HepG2 (cell line): ENCODE data around the gene KCND3. TPM values are rescaled to one million over a fixed set of nuclear protein-coding genes. Genes with fewer than 3 reads are reported as not detected.

Source experiments
- ATAC-seq: fragments of 200-7000 bp; cut with Tn5 transposase; 3 replicates; pipeline ENCODE4 v1.9.1; 2020; ENCODE audit warnings: mild to moderate bottlenecking, moderate library complexity
- BruUV-seq: library from RNA; stranded (reverse); fragments of 400-500 nt; replicated peaks from 2 replicates; lab custom pipeline; 2021; lab: Mats Ljungman, UMichigan
- CTCF ChIA-PET: fragments of 300-600 bp; formaldehyde crosslinking; extraction: SDS; loops from one replicate; lab custom pipeline; 2021; ENCODE audit warnings: low total read pairs, inconsistent platforms, low intra/inter-chr PET ratio; lab: Yijun Ruan, JAX
- POLR2A ChIA-PET: fragments of 350-600 bp; sonication (Branson Sonifier 250); formaldehyde crosslinking; loops from one replicate; lab custom pipeline; 2020; ENCODE audit warnings: antibody characterized with exemption, inconsistent platforms; lab: Yijun Ruan, JAX
- DNase-seq: peaks from one replicate; pipeline ENCODE4 v3.0.0-alpha.2; 2015; ENCODE audit warnings: low spot score
- FAIRE-seq: peaks from 3 replicates; lab custom pipeline; 2011; peaks lifted over from hg19 to GRCh38; lab: Jason Lieb, UNC
- H2AFZ ChIP-seq: one replicate; pipeline ENCODE4 v1.6.1; 2011; ENCODE audit warnings: low read length, inconsistent platforms
- H3K27ac ChIP-seq: fragments of 300-600 bp; 3 replicates; pipeline ENCODE4 v1.8.0; 2011; ENCODE audit warnings: mixed run types, mild to moderate bottlenecking, mixed read lengths, low read length, inconsistent platforms; ENCODE audit not compliant: insufficient read depth; ENCODE audit errors: extremely low read length
- H3K27me3 ChIP-seq, 2 experiments: fragments of 200-600 bp in 1 of 2; 2 replicates in 1 of 2; 3 replicates in 1 of 2; pipeline versions ENCODE4 v1.6.0 to v1.8.0; 2011; ENCODE audit warnings: low read length in 2 of 2, mild to moderate bottlenecking in 2 of 2, moderate library complexity in 2 of 2, inconsistent platforms in 1 of 2; ENCODE audit not compliant: insufficient read depth in 2 of 2, control insufficient read depth in 1 of 2
- H3K36me3 ChIP-seq, 2 experiments: fragments of 200-600 bp in 1 of 2; replicated peaks in 1 of 2; 2 replicates in 1 of 2; 3 replicates in 1 of 2; pipeline versions ENCODE4 v1.5.1 to v1.8.0; 2011; ENCODE audit warnings: low read length in 2 of 2, inconsistent platforms in 1 of 2; ENCODE audit not compliant: insufficient read depth in 2 of 2, control insufficient read depth in 1 of 2
- H3K4me1 ChIP-seq: 2 replicates; pipeline ENCODE4 v1.5.1; 2012; ENCODE audit warnings: low read length, inconsistent platforms; ENCODE audit not compliant: insufficient read depth
- H3K4me2 ChIP-seq: 2 replicates; pipeline ENCODE4 v1.6.0; 2011; ENCODE audit warnings: low read depth, low read length, inconsistent platforms
- H3K4me3 ChIP-seq, 3 experiments: fragments of 200-600 bp in 1 of 3; sonication (generic), shearing (Covaris generic) in 1 of 3; replicated peaks in 1 of 3; 2 replicates each; pipeline ENCODE4 v1.5.1; 2011 to 2016; ENCODE audit warnings: low read length in 3 of 3, inconsistent platforms in 2 of 3, low read depth in 2 of 3, mild to moderate bottlenecking in 2 of 3, control low read depth in 1 of 3, mixed read lengths in 1 of 3; ENCODE audit not compliant: insufficient read depth in 1 of 3
- H3K79me2 ChIP-seq: one replicate; pipeline ENCODE4 v1.6.1; 2011; ENCODE audit warnings: low read length, inconsistent platforms; ENCODE audit not compliant: insufficient read depth
- H3K9ac ChIP-seq: 2 replicates; pipeline ENCODE4 v1.6.0; 2011; ENCODE audit warnings: mild to moderate bottlenecking, low read depth, low read length, inconsistent platforms; ENCODE audit not compliant: insufficient read depth
- H3K9me3 ChIP-seq: 2 replicates; pipeline ENCODE4 v1.5.1; 2012; ENCODE audit warnings: mild to moderate bottlenecking, low read length
- H4K20me1 ChIP-seq: 2 replicates; pipeline ENCODE4 v1.6.0; 2011; ENCODE audit warnings: inconsistent platforms, mild to moderate bottlenecking, low read length, moderate library complexity; ENCODE audit not compliant: insufficient read depth
- ELF1 ChIP-seq: sonication (generic); formaldehyde crosslinking; IDR thresholded peaks from 2 replicates; pipeline ENCODE4 v1.4.0; 2020; ENCODE audit warnings: missing genetic modification reagents
- NR2F1 ChIP-seq, 2 experiments: fragments of 450-650 bp in 1 of 2; formaldehyde crosslinking in 1 of 2; IDR thresholded peaks; 2 replicates each; pipeline versions ENCODE4 v1.5.0 to v1.6.1; 2016 to 2020; ENCODE audit warnings: mild to moderate bottlenecking in 1 of 2, missing compliant biosample characterization in 1 of 2, missing genetic modification reagents in 1 of 2, moderate library complexity in 1 of 2
- POLR2A ChIP-seq, 2 experiments: IDR thresholded peaks; 2 replicates each; pipeline ENCODE4 v1.6.1; 2011; ENCODE audit warnings: low read depth in 2 of 2, low read length in 2 of 2, mild to moderate bottlenecking in 1 of 2, moderate library complexity in 1 of 2; ENCODE audit not compliant: insufficient read depth in 1 of 2
- ZBTB7A ChIP-seq: sonication (generic); formaldehyde crosslinking; IDR thresholded peaks from 2 replicates; pipeline ENCODE4 v1.8.0; 2022; ENCODE audit warnings: mild to moderate bottlenecking, missing genetic modification reagents
- ZNF501 ChIP-seq: sonication (generic); formaldehyde crosslinking; IDR thresholded peaks from 2 replicates; pipeline ENCODE4 v1.5.1; 2020; ENCODE audit warnings: mild to moderate bottlenecking, moderate library complexity, missing genetic modification reagents
- ZNF879 ChIP-seq: sonication (generic); formaldehyde crosslinking; IDR thresholded peaks from 2 replicates; pipeline ENCODE4 v1.8.1; 2023; ENCODE audit warnings: missing genetic modification reagents
- WGBS: methylation state at CpG from one replicate; pipeline ENCODE4 v1.1.6; 2017; ENCODE audit warnings: low lambda C conversion rate; 5-methylcytosine and 5-hydroxymethylcytosine counted together
- in situ Hi-C: cut with HindIII; loops from 2 replicates; pipeline ENCODE4 v1.10.0; 2017; ENCODE audit warnings: low pct_unique_long_range_greater_than_20kb; ENCODE audit not compliant: extremely low pct_ligation_motif_present
- intact Hi-C: fragments of 100-400 bp; cut with micrococcal nuclease; formaldehyde crosslinking; loops from one replicate; pipeline ENCODE4 v1.10.0; 2022; ENCODE audit not compliant: unreplicated experiment
- polyA plus RNA-seq, 8 experiments: library from polyadenylated mRNA; depleted of rRNA in 3 of 8; stranded (reverse) in 7 of 8; unstranded in 1 of 8; fragments of >200 nt; fragmentation: Illumina TruSeq in 4 of 8; extraction: Trizol in 4 of 8; gene quantifications; 2 replicates each; pipeline versions ENCODE4 v1.2.1 to v1.2.3, GENCODE V29; 2011 to 2016; ENCODE audit warnings: low read depth in 4 of 8, missing spikeins in 1 of 8, mixed read lengths in 1 of 8; ENCODE audit not compliant: insufficient read depth in 1 of 8
- total RNA-seq, 5 experiments: library from RNA; depleted of rRNA; stranded (reverse); fragments of >200 nt; fragmentation: Illumina TruSeq; extraction: Trizol; gene quantifications; 2 replicates each; pipeline ENCODE4 v1.2.3, GENCODE V29; 2016; ENCODE audit warnings: low read depth in 1 of 5
- TF ChIP-seq, protein P1 (sequence below): sonication (generic); formaldehyde crosslinking; IDR thresholded peaks from 2 replicates; pipeline ENCODE4 v1.4.0; 2020; ENCODE audit warnings: mild to moderate bottlenecking, missing genetic modification reagents, borderline replicate concordance
- TF ChIP-seq, protein P2 (sequence below): sonication (generic); formaldehyde crosslinking; IDR thresholded peaks from 2 replicates; pipeline ENCODE4 v1.4.0; 2020; ENCODE audit warnings: mild to moderate bottlenecking, missing genetic modification reagents

KCND3 gene
- total and polyA plus RNA-seq, 2 of the 13 experiments (the other 11 are each of a cell fraction or from before 2014, with no cell fraction given), result 0.04 TPM; not detected in 1

- DNase-seq, result no peak
- Histone ChIP-seq H3K9me3 (no peaks in the 10 kb centered on the region), H4K20me1 (no peaks in the 10 kb centered on the region), H3K27ac (peak overlapping the region; percentile 75), H2AFZ (no peak overlapping the region), H3K4me1 (peaks cover 78% of the 10 kb centered on the region), H3K4me2 (peak overlapping the region; percentile 83), H3K9ac (peak overlapping the region; percentile 90), H3K79me2 (peaks cover 17% of the 10 kb centered on the region), H3K27me3 (peaks cover 0 to 5% of the 10 kb centered on the region in 2 experiments; a peak in 1 of 5 replicates), H3K4me3 (peak overlapping the region in 2 of 3 experiments; percentile 57 to 78; a peak in 5 of 6 replicates), H3K36me3 (no peaks in the 10 kb centered on the region)
- in situ Hi-C loops, result no loop called here
- no peak for ATAC-seq
- CTCF ChIA-PET, result no interaction called here
- TF ChIP-seq, protein P1, sequence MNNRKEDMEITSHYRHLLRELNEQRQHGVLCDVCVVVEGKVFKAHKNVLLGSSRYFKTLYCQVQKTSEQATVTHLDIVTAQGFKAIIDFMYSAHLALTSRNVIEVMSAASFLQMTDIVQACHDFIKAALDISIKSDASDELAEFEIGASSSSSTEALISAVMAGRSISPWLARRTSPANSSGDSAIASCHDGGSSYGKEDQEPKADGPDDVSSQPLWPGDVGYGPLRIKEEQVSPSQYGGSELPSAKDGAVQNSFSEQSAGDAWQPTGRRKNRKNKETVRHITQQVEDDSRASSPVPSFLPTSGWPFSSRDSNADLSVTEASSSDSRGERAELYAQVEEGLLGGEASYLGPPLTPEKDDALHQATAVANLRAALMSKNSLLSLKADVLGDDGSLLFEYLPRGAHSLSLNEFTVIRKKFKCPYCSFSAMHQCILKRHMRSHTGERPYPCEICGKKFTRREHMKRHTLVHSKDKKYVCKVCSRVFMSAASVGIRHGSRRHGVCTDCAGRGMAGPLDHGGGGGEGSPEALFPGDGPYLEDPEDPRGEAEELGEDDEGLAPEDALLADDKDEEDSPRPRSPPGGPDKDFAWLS (CRISPR knock-in tag), result no peak
- TF ChIP-seq ZNF501 (CRISPR knock-in tag) (0 out of 2 replicates have a peak, but pooled peaks have one; percentile 3), ELF1 (no peak), NR2F1 (CRISPR knock-in tag; IDR thresholded peaks at IDR 0.05) (no peak), ZNF879 (CRISPR knock-in tag) (no peak), ZBTB7A (CRISPR knock-in tag) (0 out of 2 replicates have a peak, but pooled peaks have one; percentile 28), POLR2A (IDR thresholded peaks at IDR 0.05; ENCODE audit: insufficient read depth in 1 of 2, low read depth in 2 of 2, low read length in 2 of 2) (peak in 1 of 2 experiments; percentile 5; a peak in 2 of 4 replicates)
- TF ChIP-seq, protein P2, sequence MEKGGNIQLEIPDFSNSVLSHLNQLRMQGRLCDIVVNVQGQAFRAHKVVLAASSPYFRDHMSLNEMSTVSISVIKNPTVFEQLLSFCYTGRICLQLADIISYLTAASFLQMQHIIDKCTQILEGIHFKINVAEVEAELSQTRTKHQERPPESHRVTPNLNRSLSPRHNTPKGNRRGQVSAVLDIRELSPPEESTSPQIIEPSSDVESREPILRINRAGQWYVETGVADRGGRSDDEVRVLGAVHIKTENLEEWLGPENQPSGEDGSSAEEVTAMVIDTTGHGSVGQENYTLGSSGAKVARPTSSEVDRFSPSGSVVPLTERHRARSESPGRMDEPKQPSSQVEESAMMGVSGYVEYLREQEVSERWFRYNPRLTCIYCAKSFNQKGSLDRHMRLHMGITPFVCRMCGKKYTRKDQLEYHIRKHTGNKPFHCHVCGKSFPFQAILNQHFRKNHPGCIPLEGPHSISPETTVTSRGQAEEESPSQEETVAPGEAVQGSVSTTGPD, result no peak
- FAIRE-seq, result no peak
- 63% methylated on average over 8 of the region's 8 CpGs for WGBS
- POLR2A ChIA-PET, result interaction anchor here (1.9 to 3.8 kb wide), 4 partner anchors 10 to 230 kb away, joined by 6 to 22 read pairs (median 9); partner anchors contain the start of gene DDX20
- intact Hi-C loops, result no loop called here
- BruUV-seq, result no TSS peak
Measured at GRCh38 chr1:111737216-111738132, 252.0 kb downstream of the KCND3 start.
